ENCODE results near the gene SIL1.
"Not testable (repeated sequence)": the region's sequence is repeated elsewhere in the genome, so short reads cannot be mapped to it uniquely, and the experiment has no call there.

Gene SIL1

DNA sequence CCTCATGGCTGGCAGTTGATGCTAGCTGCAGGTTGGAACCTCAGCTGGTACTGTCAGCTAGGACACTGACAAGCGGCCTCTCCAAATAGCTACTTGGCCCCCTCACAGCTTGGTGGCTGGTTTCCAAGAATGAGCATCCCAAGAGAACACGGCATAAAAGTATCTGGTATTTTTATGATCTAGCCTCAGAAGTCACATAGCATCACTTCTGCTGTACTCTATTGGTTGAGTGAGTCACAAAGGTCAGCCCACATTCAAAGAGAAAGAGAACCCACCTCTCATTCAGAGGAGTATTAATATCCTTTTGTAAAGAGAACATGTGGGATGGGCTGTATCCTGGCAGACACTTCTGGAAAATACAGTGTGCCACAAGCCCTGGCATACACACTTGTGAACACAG lies 6.0 kb upstream of the SIL1 start:
- DNase-seq (ENCODE audit: low spot score), result no peak

DNA sequence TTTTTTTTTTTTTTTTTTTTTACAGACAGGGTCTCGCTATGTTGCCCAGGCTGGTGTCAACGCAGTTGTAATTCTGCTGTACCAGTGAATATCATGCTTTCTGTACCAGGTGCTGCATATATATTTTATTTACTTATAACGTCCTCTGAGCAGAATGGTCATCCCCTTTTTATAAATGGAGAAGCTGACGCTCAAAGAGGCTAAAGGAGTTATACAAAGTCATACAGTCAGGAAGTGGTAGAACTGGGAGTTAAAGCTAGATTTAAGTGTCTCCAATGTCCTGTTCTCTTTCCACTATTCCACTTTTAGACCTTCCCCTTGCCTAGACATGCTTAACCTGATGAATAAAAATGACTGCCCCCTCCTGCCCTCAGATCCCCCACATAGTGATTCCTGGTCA lies 1.2 kb upstream of the SIL1 start:
- no peak for DNase-seq (ENCODE audit: low spot score)

DNA sequence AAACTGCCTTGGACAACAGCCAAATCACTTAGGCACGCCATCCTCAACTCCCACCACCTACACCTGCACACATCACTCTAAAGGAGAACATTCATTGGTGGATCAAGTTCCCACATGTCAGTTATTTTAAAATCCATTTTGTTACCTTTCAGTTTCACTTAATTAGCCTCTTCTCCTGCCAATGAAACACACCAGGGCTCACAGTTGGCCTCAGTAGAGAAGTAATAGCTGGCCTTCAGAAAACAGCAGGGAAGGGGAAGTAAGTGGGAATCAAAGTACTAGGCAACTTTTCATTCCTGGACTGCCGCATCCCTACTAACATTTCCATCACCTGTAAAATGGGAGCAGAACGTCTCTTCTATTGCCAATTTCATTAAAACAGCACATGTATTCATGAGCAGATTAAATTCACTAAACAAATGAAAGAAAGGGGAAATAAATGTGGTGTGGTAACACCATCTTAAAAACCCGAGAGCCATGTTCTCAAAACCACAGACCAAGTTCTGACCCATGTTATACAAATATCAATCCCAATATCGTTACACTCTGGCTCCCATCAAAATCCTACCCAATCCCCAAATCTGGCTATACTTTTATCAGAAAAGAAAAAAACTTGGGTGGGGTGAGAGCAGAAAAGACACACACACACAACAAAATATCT lies 1.7 kb downstream of the SIL1 start:
- no peak for DNase-seq (ENCODE audit: low spot score)

DNA sequence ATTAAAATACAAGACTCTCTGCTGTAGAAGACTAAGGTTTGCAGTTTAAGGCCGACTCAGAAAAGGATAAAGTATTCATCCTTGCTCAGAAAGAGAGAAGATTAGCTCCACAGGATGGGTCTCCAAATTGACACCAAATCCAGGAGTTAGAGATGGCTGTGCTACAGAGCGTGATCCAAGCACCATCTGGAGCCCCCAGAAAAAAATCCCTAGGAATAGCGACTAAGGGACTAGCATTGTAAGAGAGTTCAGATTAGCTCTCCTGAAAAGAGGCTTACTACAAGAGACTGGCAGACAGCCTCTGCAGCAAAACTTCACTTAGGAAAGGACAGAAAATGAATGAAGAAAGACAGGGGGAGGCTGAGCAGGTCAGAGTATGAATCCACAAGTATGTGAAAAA lies 3.7 kb downstream of the SIL1 start:
- DNase-seq (ENCODE audit: low spot score), result no peak

DNA sequence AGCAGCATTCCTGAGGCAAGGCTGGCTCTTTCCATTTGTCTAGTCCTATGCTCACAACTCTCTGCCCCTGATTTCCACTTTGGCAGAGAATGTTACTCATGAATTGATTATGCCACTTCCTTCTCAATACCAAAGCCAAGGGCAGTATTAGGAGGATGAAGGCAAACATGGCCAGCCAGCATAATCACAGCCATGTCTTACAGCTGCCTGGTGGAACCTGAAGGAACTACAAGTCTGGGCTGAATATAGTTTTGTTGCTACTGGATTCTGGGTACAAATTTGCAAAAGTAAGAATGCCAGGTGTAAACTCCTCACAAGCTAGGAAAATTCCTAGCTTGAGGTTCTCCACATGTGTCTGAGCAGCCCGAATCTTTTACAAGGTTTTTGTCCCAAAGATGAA lies 4.2 kb downstream of the SIL1 start:
- no peak for DNase-seq (ENCODE audit: low spot score)

DNA sequence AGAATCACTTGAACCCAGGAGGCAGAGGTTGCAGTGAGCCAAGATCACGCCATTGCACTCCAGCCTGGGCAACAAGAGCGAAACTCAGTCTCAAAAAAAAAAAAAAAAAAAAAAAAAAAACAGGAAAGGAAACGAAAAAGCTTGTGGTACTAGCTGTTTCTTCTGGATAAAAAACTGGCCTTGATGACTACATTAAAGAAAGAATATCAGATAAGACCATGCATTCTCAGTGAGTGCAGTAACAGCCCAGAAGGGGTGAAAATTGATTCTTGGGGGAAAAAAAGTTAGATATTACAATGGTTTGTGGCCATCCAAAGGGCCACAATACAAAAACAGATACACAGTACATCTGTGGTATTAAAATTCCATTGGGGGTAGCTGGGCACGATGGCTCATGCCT lies 5.3 kb downstream of the SIL1 start:
- DNase-seq (ENCODE audit: low spot score), result not testable (repeated sequence)

DNA sequence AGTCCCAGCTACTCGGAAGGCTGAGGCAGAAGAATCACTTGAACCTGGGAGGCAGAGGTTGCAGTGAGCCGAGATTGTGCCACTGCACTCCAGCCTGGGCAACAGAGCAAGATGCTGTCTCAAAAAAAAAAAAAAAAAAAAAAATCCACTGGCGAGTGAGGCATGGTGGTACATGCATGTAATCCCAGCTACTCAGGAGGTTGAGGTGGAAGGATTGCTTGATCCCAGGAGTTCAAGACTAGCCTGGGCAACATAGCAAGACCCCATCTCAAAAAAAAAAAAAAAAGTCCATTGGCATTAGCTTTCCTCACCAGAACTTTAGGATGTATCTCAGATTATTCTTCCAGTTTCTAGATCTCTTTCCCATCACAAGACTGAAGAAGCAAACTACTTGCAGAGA lies 6.2 kb downstream of the SIL1 start:
- not testable (repeated sequence) for DNase-seq (ENCODE audit: low spot score)

DNA sequence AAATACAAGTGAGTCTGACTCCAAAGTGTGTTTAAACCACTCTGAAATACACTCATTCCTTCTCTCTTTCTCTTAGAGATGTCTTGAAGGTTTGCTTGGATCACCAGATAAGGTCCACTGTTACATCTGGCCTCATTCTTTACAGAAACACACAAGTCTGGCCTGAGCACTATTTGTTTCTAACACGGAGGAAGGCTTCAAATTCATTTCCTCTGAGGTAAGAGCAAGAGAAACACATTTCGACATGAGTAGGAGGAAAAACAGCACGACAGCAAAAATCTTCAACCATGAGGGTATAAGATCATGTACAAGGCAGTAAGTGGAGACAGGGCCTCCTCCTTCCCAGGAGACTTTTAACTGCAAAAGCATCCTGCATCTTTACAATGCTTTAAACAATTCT lies 8.0 kb downstream of the SIL1 start:
- DNase-seq (ENCODE audit: low spot score), result no peak

DNA sequence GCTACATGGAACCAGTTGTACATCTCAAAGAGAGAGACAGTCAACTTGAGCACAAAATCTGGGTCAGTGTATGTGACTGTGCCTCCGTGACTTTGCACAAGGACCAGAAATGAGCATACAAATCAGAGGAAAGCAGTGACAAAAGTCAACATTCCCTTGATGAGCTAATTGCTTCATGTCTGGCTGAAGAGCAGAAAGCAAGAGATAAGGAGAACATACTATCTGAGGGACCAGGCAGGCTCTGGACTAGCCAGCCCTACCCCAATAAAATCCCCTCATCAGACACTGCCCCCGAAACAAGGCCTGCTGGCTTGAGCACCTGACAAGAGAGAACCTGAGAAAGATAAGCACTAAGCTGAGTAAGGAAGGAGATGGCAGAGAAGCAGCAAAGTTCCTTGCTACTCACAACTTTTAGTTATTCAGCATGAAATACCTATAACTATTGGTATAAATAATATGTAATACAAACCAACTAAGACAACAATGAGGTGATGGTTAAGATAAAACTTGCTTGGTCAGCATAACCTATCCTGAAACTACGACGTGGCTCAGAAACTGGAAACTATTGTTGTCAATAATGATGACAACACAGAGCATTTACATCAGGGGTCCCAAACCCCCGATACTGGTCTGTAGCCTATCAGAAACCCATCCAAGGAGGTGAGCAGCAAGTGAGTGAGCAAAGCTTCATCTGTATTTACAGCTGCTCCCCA lies 9.5 kb downstream of the SIL1 start:
- no peak for DNase-seq (ENCODE audit: low spot score)

DNA sequence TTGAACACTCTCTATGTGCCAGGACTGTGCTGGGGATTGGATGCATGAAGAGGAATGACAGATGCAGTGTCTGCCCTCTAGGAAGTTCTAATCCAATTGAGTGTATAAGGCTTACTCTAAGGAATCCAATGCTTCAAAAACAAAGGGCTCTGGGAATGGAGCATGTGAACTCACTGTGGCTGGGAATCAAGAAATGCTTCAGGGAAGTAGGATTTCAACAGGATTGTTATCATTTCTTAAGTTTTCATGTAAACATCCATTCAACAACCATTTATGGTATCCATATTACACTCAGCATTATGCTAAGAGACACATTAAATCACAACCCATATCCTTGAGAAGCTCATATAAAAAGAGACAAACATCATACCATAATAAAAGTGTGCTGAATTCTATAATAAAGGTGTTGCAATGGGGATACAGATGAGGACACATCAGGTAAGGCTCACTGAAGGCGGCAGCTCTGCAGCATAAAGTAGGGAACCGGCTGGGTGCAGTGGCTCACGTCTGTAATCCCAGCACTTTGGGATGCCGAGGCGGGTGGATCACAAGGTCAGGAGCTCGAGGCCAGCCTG lies 11.3 kb downstream of the SIL1 start:
- no peak for DNase-seq (ENCODE audit: low spot score)

DNA sequence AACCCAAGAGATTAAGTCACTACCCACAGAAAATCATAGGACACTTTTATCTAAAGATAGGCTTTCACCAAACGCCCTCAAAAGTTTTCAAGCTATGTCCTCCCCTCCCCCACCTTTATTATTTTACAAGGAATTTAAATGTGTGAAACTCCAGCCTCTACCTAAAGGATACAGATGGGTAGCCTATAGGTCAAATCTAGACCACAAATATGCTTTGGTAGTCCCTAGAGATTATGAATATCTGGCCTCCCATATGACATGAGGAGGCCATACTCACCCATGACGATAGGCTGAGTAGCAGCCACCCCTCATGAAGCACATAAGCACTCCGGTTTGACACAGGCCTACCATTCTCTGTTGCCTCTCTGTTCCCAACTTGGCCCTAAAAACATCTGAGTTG lies 11.9 kb downstream of the SIL1 start:
- DNase-seq (ENCODE audit: low spot score), result no peak

DNA sequence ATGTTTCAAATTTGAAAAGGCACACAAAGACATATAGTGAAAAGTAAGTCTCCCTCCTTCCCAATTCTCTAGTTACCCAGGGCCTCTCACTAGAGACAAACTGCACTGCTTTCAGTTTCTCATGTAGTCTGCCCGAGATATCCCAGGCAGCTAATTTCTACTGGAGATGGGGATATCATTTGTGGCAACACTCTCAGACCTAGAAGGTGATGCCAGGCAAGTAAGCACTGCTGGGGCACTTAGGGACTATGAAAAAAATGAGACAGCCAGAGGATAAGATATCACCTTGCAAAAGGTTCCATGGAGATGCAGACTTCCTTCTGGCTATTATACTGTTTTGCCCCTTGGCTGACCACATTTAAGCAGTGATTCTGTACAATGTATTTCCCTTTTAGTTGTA lies 12.6 kb downstream of the SIL1 start:
- DNase-seq (ENCODE audit: low spot score), result no peak

DNA sequence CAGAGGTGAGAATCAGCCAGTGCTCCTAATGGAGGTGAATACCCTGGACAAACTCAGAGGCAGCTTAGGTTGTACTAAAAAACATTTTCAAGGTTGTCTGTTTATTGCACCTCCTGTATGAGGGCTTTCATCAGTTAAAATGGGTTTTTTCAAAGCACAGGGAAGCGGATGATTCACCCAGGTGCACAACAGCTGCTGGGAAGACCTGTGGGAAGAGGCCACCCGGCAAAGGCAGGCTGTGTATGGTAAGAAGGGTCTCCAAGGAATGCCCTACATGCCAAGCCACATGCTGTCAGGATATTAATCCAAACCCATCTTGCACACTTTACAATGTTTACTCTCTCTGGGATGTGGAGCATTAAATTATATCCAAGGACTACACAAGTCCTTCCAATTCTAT lies 14.7 kb downstream of the SIL1 start:
- no peak for DNase-seq (ENCODE audit: low spot score)

DNA sequence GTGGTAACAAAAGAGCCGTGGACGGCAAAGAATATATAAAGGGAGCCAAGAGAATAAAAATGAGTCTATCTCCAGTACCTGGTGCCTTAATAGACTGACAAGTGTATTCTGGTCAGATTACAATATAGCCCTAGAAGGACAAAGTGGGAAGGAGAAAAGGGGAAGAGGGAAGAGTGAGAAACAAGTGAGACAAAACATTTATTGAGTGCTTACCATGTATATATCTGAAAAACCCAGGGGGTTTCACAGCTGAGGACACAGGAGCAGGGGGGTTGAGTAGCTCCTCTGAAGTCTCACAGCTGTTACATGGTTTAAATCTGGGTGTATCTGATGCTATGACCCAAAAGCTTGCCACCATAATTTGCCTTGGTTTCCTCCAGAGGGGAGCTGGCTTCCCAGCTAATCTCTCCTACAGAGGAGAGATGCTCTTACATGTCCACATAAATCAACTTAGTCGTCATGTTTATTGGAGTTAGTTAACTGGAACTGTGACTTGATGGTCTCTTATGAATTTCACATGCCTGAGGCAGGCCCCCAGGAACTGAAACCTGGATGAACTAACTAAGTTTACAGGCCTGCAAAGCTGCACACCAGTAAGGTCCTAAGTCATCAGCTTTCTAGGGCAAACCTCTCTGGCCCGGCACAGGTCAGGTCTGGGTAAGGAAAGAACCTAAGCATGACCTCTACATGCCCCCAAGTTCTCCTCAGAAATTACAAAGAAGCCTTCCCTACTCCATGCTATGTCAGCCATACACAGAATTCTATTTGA lies 15.5 kb downstream of the SIL1 start:
- no peak for DNase-seq (ENCODE audit: low spot score)

DNA sequence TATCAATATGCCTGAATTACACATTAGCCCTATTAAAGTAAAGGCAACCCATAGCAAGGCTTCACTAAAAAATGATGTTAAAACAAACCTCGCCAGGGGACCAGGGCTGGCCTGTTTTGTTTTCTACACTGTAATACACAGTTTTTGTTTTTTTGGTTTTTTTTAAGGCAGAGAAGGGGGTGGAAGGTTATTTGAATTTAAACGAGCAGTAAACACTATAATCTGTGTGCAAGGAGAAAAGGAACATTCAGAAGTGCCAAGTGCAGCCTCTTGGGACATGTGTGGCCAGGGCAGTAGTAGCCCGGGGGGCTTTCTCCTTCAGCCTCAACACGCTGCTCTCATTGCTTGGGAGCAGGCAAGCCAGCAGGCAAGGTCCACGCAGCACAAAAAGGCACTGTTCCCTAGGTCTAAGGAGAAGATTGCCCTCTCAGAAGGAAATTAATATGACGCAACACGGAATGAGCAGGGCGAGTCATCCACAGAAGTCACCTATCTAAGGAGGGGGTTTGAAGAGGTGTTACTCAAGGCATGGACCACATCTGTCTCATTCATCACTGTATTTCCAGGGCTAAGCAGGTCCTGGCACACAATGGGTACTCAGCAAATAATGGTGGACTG lies 16.2 kb downstream of the SIL1 start:
- DNase-seq (ENCODE audit: low spot score), result no peak

DNA sequence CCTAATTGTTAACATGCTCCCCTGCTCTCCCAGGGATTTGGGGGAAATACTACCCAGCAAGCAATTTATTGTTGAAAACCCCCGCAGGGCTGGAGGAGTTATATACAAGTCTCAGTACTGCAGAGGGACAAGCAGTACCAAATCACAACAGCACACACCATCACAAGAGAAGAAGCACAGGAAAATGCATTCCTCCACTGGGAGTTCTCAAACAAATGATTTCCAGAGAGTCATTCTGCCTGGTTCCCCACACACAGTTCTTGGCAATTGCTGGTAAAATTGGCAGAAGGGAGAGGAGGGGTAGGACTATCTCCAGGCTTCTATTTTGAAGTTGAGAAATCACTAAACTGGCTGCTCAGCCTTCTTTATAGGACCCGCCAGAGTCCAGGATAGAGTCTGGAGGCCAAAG lies 16.8 kb downstream of the SIL1 start:
- DNase-seq (ENCODE audit: low spot score), result no peak

DNA sequence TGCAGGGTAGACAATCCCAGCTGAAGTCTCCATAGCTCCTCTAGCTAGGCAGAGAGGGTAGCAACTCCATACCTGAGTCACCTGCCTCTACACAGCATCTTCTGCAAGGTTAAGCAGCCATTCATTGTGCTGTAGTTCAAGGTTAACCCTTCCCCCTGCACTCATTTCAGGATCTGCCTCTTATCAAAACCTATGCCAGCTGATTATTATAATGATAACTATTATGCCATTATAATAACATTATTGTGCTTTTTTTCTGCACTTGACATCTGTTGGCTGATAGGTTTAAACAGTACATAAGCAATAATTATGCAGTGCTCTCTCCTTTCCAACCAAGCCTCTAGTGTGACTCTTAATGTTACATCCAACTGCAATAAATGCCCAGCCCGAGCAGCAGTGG lies 17.3 kb downstream of the SIL1 start:
- no peak for DNase-seq (ENCODE audit: low spot score)

DNA sequence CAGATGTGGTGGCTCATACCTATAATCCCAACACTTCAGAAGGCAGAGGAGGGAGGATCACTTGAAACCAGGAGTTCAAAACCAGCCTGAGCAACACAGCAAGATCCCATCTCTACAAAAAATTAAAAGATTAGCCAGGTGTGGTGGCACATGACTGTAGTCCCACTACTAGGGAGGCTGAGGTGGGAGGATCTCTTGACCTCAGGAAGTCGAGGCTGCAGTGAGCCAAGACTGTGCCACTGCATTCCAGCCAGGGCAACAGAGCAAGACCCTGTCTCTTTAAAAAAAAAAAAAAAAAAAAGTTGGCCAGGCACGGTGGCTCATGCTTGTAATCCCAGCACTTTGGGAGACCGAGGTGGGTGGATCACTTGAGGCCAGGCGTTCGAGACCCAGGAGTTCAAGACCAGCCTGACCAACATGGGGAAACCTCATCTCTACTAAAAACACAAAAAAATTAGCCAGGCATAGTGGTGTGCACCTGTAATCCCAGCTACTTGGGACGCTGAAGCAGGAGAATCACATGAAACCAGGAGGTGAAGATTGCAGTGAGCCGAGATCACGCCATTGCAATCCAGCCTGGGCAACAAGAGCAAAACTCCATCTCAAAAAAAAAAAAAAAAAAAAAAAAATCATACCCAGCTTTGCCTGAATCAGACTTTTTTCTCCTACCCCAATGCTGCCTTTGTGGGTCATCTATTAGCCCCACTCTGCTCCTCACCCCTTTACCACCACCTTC lies 18.2 kb downstream of the SIL1 start:
- DNase-seq (ENCODE audit: low spot score), result not testable (repeated sequence)

DNA sequence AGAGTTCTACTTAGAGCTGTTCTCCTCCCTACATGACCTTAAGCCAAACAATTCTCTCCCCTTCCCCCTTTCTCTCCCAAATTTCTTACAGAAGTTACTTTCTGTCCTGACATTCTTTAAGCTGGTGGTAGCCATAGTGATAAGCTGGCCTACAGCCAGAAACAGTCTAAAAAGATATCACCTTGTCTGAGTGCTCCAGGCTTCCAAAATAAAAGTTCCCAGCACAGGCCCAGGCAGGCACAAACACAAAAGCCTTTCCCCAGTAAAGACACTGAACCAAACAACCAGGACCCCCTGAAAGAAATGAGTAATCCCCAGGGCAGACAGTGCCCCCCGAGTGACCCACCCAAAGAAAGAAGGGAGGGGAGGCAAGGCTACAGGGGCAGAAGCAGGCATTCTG lies 19.2 kb downstream of the SIL1 start:
- no peak for DNase-seq (ENCODE audit: low spot score)

DNA sequence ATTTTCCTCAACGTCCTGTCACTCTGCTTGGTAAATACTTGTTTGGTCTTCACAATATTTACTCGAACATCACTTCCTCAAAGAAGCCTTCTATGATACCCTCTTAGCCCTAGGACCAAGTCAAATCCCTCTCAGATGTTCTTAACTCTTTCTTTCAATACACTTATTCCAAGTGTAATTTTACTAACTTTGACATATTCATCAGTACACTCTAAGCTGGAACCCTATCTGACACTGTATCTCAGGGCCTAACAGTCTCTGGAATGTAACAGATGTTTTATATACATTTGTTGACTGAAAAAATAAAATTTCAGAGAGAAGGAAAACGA lies 19.6 kb downstream of the SIL1 start:
- DNase-seq (ENCODE audit: low spot score), result no peak

DNA sequence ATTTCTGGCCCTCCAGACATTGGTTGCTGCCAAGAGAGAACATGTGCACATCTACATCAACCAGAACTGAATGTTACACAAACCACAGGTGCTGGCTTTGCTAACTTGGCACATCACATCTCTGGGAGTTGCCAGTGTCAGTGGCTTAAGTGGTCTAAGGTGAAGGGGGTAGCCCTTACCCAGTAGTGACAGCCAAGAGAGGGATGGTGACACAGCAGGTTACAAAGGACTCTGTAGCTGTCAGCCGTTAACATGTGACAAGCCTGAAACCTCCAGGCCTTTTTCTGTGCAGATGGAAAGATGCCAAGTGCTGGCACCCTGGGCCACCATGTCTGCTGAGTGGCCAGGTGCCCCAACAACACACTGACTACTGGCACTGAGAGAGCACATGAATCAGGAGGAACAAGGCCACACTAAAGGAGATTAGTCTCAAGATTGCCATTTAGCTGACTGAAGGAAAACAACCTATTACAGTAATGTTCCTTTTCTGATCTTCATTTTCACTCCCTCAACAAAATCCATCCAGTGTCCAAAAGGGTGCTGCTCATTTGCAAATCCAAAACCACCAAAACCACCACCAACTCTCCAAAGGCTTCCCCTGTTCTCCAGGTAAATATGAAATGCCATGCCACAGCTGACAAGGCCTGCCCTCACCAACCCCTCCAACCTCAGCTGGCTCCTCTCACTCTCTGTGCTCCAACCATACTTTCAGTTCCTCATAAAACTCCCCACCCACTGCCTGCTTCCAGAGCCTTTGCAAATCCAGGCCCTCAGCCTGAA lies 20.2 kb downstream of the SIL1 start:
- DNase-seq (ENCODE audit: low spot score), result no peak
